ENCODE measurements around the gene CAMK4. TPM values are rescaled to one million over a fixed set of nuclear protein-coding genes. Genes with fewer than 3 reads are reported as not detected.

Gene CAMK4
- total and polyA plus RNA-seq, 9 of the 15 experiments (the other 6 are each of a cell fraction or from before 2014, with no cell fraction given) = 0.35 TPM; not detected in 8

GRCh38 chr5:111514087-111514486, 289.9 kb downstream of the CAMK4 start:
- Histone ChIP-seq H3K27ac (ENCODE audit: extremely low read depth, low read depth, low read length) (peak overlapping the region; percentile 93), H3K4me2 (ENCODE audit: insufficient read depth, low read length) (peak overlapping the region; percentile 91), H4K20me1 (replicated peaks; ENCODE audit: control insufficient read depth, insufficient read depth, low read length) (0 out of 2 replicates have a peak, but pooled peaks cover 4% of the 10 kb centered on the region), H3K4me3 (no peak overlapping the region), H2AFZ (ENCODE audit: low read depth, low read length) (peak overlapping the region; percentile 90), H3K79me2 (ENCODE audit: control insufficient read depth, insufficient read depth, low read length) (peaks cover 32% of the 10 kb centered on the region), H3K9me1 (ENCODE audit: control insufficient read depth, insufficient read depth, low read length) (no peaks in the 10 kb centered on the region), H3K9me3 (replicated peaks; ENCODE audit: control insufficient read depth, insufficient read depth, low read depth, low read length) (no peaks in the 10 kb centered on the region), H3K27me3 (ENCODE audit: control insufficient read depth in 2 of 2, insufficient read depth in 2 of 2, low read length in 2 of 2) (no peaks in the 10 kb centered on the region), H3K4me1 (replicated peaks in 1 of 2; ENCODE audit: control insufficient read depth in 2 of 2, insufficient read depth in 2 of 2, low read length in 2 of 2) (peaks cover 5 to 19% of the 10 kb centered on the region in 2 experiments; a peak in 4 of 5 replicates), H3K9ac (ENCODE audit: insufficient read depth in 1 of 2, low read depth in 2 of 2, low read length in 2 of 2) (peak overlapping the region in 1 of 2 experiments; percentile 85; a peak in 2 of 4 replicates), H3K36me3 (ENCODE audit: control insufficient read depth, insufficient read depth, low read length) (peaks cover 4% of the 10 kb centered on the region; the same call in 1 of the 3 replicates)
- 28% methylated on average over 3 of the region's 3 CpGs for WGBS (ENCODE audit: insufficient coverage, low coverage, missing lambda C conversion rate)
- no TSS peak for BruUV-seq (replicated peaks)
- no peak for FAIRE-seq
- intact Hi-C loops (cut with micrococcal nuclease) (loop anchor here (5.0 kb wide), 1 partner anchor 1812 kb away; no protein-coding TSS in a partner anchor), in situ Hi-C loops (cut with MboI) (loop anchor here (25.0 kb wide), 1 partner anchor 752 kb away; no protein-coding TSS in a partner anchor)
- CTCF ChIA-PET (ENCODE audit: low intra/inter-chr PET ratio) = no interaction called here
- TF ChIP-seq E2F6 (IDR thresholded peaks at IDR 0.05; ENCODE audit: borderline replicate concordance in 1 of 2, extremely low read depth in 1 of 2, insufficient read depth in 1 of 2, insufficient read length in 1 of 2, low read depth in 1 of 2, low read length in 1 of 2, poor library complexity in 1 of 2, severe bottlenecking in 1 of 2) (no peak), GTF2B (IDR thresholded peaks at IDR 0.05; ENCODE audit: extremely low read depth, insufficient read length) (no peak), ZC3H4 (CRISPR knock-in tag; IDR thresholded peaks at IDR 0.05; ENCODE audit: borderline replicate concordance) (no peak), PRMT5 (CRISPR knock-in tag; IDR thresholded peaks at IDR 0.05) (no peak), ZNF280A (IDR thresholded peaks at IDR 0.05; ENCODE audit: low read depth, partially characterized antibody) (no peak), PRDM10 (IDR thresholded peaks at IDR 0.05; ENCODE audit: partially characterized antibody) (peak; percentile 47), SMARCA4 (IDR thresholded peaks at IDR 0.05) (no peak)
- ATAC-seq = no peak
- POLR2A ChIA-PET = interaction anchor here (0.9 kb wide), 1 partner anchor 10 kb away, joined by 3 read pairs; no protein-coding TSS in a partner anchor
- DNase-seq (ENCODE audit: extremely low read depth in 1 of 4, low spot score in 3 of 4) = no peak
